CD4-positive, alpha-beta T cell treated with Interleukin-21 for 1 hour (primary cell): Measurements from ENCODE around the gene LENEP.

Experiments
- DNase-seq: peaks from one replicate; pipeline ENCODE4 v3.0.0-alpha.2; 2020

Gene LENEP

DNA sequence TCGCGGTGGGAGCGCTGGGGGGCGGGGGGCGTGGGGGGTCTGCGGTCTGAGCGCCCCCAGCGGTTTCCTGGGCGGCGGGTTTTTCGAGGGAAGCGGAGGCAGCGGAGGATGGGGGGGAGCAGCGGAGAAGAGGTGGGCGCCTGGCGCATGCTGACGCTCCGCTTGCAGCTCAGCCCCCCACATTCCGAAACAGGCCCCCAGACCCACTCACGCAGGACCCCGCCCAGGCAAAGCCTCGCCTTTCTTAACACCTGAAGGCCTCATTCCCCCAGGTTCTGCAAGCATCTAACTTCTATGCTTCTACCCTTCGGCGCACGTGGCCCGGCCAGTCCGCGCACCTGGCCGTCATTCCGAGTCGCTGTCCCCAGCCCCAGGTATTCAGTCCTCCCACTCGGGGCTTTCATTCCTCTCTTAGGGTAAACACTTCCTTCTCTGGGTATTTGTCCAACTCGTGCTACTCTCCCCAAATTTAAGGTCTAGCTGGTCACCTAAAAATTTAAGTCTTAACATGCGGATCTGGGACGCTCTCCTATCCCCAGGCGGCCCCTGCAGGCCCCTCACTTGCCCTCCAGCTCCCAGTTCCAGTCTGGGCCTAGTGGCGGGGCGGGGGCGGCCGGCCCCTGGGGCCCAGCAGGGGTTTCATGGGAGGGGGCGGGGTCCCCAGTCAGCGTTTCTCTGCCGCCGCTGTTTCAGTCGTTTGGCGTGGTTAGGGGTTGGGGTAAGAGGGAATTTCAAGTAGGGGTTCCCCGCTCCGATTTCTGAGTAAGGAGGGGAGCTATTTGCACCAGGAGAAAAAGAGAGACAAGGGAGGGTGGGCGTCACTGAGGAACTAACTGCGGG, 6.4 kb downstream of the LENEP start:
- DNase-seq, result peak; percentile 51

DNA sequence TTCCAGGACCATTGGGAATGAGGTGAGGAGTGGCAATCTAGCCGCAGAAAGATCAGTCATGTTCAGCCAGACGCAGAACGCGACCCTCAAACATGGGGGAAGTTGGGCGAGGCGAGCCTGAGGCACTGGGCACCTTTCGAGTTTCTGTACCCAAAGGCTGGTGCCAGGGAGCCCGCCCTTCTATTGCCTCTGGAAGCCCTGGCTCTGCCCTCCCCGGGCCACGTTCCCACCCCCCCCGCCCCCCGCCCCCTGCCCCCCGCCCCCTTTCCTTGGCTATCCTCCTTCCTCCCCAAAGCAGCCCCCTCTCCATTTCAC, 7.0 kb downstream of the LENEP start:
- no peak for DNase-seq

DNA sequence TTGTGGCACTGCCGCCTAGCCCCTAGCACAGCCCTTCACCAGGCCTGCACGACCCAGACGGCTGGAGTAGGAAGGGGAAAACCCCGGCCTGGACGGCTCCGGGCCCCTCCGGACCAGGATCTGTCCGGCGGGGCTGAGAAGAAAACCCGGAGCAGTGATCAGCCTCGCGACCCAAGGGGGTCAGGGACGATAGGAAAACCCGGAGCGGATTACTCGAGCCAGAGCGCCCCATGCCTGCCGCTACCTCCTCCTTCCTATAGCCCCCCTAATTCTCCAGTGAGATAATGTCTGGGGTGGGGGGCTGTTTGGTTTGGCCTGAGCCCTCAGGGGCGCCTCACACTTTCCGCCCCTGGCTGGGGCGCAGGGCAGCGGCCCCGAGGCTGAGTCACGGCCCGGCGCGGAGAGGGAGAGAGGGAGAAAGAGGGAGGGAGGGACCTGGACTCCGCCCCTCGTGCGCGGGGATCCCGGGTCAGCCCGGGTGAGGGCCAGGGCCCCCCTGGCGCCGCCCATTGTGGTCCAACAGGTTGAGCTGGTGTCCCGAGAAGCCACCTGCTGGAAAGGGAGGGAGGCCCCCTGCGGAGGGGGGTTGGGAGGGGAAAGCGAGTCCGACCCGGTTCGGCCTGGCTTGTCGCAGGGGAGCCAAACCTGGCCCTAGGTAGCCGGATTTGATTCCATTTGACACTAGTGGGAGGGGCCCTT, 7.5 kb downstream of the LENEP start:
- peak; percentile 82 for DNase-seq

DNA sequence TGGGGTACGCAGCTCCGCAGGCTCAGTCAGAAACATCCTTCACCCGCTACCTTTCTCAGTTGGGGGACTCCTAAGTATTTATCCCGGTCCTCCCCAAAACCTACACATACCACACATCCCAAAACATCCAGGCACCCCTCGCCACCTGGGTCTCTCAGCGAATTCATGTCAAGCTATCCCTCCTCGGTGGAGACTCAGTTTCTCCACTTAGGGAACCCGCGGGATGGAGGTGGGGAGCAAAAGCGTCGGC, 8.0 kb downstream of the LENEP start:
- DNase-seq, result no peak

DNA sequence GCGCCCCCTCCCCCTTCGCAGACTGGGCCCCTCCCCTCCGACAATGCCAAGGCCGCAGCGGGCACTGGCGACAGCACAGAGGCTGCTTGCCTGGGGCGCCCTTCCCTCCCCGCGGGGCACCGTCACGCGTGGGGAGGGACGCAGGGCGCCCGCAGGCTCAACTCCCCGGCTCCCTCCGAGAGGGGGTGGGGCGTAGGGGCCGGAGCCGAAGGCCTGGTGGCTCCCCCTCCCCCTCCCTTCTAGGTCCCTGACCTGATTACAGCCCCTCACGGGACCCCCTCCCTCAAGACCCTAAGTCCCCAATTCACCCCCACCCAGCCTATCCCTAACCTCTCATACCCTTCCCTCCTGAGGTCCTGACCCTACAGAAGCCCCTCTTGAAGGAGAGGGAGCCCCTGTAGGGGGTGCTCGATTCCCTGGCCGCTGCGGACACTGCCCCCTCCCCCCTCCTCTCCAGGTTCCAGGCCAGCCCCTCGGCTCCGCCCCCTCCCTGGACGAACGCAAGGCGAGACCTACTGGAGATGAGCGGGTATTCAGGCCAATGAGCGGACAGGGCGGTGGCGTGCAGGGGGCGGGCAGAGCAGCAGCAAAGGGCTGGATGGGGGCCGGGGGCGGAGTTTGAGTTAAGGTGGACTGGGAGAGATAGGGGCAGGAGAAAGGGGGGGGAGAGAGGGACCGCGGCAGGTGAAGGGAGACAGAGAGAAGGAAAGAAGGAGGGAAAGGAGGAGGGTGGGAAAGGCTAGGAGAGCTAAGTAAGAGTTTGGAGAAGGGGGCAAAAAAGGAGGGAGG, 8.5 kb downstream of the LENEP start:
- DNase-seq, result peak; percentile 98

DNA sequence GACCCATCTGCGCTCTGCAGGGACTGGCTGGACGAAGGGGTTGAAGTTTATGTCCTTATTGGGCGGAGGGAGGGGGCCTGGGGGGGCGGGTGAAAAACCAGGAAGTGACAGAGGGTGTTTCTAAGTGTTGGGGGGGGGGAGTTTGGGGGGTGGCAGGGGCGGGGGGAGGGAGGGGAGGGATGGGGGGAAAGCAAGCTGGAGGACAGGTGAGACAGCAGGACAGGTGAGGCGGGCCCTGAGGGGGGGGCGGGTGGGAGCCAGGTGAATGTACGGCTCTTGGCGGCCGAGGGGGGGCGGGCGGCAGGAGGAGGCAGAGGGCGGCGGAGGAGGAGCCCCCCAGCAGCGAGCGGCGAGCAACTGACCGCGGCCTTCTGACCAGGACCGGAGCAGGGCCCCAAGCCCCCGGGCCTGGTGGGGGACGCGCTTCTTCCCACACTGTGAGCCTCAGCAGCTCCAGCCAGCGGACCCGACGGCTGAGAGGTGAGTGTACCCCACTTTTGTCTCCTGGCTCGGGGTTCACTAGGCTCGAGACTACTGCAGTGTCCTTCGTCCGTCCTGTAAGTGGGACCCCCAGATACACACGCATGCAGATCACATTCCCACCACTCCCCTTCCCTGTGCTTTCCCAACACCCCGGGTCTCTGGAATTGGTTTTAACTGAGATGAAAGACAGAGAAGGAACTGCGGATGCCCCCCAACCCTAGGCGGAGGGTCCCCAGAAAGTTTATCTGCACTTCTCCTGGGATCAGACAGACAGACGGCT, 9.3 kb downstream of the LENEP start, which contains the start of gene ZBTB7B:
TSS of gene ZBTB7B (plus strand) at position 339 of the 763 bp plus-strand sequence. CDS start 11,859 bp downstream, outside the sequence.
- DNase-seq, result no peak

DNA sequence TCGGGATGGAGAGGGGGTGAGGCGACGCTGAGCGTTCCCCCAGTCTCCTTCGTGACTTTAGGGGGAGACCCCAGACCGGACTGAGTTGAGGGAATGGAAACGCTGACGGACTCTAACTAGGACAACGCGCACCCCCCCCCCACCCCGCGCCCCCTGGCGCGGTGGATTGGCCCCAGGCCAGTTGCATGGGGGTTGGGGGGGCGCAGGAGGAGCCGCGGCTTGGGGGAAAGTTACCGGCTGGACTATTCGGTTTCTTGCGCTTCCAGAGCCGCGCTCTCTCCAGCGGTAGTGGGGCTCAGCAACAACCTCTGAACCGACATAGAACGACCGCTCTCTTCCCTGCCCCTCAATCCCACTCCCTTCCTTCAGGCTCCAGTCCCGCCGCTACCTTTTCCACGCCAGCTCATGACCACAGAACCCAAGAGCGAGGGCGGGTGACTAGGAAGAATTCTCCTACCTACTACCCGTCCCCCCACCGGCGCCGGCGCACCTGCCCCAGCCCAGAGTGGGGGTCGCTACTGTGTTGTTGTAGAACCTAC, 9.9 kb downstream of the LENEP start:
- no peak for DNase-seq

DNA sequence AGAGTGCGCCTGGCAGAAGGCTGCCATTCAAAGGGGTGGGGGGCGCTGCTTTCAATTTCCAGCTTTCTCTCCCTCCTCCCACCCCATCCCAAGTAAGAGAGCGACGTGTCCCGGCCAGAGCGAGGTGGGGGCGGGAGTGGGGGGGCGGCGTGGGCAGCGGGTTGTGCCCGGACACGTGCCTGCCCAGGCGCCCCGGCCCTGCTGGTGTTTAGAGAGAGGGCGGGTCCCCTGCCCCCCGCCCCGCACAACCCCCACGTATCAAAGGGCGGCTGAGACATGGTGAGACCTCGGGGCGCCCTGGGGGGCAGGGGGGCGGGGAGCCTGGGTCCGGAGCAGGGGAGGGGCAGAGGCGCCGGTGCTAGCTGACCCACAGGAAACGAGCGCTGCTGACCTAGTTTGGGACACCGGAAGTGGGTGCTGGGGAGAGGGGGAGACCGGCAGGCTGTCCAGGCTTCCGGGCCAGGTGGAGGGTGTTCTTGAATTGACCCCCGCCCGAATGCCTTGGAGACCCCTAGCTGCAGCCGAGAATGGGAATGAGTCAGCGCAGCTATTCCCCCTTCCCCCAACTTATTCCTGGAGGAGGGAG, 10.5 kb downstream of the LENEP start:
- no peak for DNase-seq

DNA sequence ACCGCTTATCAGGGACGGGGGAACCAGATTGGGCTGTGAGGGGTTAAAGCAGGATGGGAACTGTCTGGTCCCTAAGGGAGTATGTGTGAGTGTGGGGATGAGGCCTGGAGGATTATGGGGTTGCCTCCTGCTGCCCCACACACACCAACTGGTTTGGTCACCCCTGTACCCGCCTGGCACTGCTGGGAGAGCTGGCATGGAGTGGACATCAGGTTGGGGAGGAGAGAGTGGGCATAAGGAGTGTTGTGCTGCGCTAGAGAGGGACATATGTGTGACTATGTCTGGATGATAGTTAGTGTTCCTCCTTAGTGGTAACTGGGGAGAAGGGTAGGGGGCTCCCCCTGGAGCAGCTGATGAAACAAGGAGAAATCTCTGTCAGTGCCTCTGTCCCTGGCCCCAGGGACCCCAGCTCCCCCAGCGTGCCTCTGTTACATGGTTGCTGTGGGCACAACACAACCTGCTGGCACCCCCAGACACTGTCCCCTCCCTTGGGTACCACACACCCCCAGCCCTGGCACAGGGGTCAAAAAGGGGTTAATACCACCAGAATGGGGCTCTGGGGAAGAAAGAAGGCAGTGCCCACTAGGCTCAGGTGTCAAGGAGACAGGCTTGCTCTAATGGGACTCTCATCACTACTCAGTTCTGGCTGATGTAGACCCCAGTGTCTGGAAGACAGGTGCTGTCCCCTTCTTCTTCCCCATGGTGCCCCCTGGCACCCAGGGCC, 11.1 kb downstream of the LENEP start:
- DNase-seq, result no peak

DNA sequence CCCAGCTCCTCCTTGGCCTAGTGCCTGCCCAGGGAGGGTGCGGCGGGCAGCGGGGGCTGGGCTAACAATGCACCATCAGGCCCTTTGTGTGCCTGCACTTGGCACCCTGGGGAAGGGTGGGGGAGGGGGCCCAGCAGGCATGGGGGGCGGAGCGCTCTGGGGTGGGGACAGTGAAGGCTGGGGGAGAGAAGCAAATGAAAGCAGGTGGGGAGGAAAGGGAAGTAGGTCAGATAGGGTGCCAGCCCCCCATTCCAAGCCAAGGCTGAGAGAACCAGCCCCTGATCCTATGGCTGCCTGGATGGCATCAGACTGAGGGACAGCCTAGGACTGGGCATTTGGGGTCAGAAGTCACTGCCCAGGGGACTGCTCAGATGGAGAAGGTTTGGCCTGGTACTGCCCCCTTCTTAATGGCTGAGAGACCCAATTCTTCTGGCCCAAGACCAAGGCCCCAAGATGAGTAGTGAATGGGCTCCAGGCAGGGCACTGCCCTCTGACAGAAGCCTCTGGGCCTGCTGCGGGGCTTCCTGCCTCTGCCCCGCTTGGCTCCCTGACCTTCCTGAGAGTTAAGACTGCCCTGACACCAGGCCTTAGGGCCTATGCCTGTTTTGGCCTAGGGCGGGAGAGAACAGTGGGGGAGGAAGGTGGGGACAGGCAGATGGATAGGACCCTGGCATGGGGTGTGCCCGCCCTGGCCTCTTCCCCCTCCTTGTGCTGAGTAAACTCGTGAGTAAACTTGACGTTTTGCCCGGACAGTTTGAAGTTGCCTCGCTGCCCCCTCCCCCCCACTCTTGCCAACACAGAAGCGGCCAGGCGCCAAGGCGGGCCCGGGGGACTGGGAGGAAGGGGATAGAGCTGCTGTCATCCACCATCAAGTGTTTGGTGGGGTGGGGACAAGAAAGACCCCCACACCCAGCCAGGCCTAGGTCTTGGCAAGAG, 12.0 kb downstream of the LENEP start:
- DNase-seq, result peak; percentile 58

DNA sequence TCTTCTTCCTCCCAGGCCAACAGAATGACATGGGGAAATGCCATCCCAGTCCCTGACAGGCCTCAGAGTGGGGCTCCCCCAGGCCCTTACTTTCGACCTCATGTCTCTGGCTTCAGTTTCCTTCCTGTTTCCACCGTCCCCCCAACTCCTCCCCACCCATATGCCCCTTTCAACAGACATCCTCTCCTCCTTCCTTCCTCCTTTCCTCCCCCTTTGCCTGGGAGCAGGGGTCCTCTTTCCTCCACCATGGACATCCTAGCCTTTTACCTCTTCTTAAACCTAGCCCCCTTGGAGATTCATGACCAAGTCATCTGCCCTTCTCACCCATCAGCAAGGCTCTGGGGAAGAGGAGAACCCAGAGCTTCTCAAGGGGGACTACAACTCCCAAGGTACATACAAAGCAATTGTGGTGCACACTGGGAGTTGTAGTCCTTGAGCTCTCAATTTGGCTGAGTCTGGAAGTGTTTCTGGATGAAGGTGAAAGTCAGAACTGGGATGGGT, 13.3 kb downstream of the LENEP start:
- DNase-seq, result peak; percentile 69

DNA sequence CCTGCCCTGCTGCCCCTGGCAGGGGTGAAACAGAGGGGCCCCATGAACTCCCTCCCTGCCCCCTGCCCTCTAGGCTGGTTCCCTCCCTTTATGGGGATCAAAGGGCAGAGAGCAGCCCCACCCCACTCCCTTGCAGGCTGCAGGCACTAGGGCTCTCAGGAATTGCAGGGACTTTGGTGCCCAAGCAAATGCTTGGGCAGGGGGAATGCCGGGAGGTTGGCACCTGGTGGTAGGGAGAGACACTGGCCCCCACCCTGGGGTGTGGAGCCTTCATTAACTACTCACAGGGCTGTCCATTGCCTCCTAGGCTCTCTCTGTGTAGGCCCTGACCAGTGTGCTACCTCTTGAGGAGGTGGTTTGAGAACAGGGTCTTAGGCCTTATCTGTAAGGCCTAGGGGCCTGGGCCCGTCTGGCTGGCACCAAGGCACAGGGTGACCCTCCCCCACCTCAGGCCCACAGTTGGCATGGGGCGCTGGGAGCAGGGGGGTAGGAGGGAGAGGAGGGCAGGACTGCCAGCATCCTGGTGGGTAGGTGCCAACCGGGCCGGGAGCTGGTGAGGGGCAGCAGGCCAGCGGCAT, 14.0 kb downstream of the LENEP start:
- no peak for DNase-seq

DNA sequence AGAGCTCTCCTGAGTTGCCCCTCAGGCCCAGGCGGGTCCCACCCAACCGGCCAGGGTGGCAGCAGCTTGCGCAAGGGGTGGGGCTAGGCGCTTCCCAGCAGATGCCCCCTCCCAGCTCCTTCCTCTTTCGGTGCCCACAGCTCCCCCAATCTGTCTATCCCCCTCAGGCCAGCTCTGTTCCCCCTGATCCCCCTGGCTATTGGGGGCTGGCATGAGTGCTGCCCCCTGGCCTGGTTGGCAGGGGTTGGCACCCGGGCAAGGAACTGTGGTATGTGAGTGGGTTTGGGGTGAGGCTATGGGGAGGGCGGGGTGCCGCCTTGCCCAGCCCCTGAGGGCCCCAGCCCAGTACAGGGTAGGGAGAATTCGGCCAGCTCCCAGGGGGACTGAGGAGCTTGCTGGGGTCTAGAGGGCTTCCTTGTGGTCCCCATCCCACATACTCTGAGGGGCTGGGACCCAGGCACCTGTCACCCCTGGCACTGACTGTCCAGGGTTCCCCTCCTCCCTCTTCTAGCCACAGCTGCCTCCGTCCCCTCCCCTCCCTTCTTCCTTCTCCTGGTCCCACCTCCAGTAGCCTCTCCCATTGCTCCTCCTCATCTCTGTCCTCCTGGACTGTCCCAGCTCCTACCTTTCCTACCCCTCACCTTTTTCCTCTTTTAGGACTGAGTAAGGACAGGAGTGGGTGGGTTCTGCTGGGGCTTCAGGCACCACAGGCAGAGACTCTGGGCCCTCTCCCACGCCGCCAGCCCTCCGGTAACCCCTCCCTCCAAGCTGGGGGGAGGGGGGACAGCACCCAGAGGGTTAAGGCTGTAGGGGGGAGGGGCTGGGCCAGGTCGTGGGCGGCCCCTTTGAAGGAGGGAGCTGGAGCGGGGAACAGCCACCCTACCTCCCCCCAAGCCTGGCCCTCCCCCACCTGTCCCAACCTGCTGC, 14.9 kb downstream of the LENEP start:
- DNase-seq, result peak; percentile 39

DNA sequence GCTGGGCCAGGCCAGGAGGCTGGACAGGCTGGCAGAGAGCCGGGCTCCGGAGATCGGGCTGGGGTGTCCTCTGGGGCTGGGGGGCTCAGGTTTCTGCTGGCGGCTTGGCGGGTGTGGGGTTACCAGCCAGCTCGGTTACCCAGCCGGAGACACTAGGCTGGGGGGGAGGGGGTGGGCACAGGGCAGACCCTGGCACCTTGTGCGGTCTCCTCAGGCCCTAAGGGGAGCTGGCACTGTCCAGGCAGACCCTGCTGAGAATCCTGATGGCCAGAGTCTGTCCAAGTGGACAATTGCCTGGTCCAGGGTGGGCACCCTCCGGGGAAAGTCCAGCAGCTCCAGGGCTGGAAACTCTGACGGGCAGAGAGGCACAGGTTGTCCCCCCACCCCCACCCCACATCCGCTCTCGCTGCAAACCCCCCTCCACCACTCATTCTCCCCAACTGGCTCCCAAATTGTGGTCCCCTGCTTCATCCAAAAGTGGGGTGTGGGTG, 15.9 kb downstream of the LENEP start:
- no peak for DNase-seq

DNA sequence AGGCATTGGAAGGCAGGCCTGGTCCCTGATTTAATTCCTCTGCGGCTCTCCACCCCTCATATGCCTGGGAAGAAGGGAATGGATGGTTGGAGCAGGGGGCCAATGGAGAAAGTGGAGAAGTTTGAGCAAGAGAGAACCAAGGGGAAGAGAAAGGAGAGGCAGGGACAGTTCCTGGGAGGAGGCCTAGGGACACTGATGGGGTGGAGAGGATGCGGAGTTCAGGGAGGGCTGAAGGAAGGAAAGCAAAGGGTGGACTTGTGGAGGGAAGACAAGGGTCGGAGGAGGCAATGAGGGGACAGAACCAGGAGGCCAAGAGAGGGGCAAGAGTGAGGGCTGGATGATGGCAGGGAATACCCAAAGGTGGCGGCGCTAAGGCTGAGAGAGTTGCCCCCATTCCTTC, 16.4 kb downstream of the LENEP start:
- DNase-seq, result no peak

DNA sequence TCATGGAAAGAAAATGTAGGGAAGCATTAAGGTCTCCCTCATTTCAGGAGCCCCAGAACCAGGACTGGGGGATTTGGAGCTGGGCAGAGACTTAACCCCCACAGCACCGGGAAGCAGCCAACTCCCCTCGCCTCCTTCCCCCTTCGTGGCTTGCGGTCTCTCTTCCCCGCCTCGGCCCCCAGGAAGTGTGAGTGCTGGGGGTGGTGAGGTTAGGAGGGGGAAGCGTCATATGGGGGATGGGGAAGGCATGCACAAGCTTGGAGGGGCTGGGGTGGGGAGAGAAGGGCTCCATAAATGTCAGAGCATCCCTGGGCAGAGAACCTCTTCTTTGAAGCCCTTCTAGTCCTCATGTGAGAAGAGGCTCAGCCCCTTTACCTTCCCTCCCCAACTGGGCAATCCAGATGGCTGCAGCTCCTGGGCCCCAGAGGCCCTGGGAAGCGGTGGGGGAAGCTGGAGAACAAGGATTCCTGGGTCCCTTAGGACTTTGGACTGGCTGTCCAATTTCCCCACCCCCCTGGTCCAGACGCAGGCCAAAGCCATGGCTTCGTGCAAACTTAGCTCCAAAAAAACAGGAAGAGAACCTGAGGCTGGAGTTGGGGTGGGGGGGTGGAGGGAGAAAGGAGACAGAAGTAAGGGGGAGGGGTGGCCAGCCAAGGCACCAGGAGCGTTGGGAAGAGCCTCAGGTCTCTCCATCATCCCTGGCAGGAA, 17.0 kb downstream of the LENEP start:
- peak; percentile 44 for DNase-seq

DNA sequence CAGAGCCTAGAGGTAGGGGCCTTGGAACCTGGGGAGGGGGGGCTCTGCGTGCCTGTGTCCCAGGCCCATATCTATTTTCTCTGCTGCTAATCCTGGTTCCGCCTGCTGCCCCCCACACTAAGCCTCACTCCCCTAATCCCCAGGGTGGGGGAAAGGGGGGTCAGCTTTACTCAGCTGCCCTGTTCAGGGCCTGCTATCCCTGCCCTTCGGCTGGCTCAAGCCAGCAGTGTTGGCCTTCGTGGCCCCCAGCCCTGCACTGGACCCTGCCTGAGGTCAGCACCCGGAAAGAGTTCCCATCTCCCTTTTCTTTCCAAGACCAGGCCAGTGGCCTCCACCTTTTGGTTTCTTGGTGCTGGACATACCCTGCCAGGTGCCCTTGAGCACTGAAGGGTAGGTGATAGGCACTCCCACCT, 17.6 kb downstream of the LENEP start:
- DNase-seq, result no peak

DNA sequence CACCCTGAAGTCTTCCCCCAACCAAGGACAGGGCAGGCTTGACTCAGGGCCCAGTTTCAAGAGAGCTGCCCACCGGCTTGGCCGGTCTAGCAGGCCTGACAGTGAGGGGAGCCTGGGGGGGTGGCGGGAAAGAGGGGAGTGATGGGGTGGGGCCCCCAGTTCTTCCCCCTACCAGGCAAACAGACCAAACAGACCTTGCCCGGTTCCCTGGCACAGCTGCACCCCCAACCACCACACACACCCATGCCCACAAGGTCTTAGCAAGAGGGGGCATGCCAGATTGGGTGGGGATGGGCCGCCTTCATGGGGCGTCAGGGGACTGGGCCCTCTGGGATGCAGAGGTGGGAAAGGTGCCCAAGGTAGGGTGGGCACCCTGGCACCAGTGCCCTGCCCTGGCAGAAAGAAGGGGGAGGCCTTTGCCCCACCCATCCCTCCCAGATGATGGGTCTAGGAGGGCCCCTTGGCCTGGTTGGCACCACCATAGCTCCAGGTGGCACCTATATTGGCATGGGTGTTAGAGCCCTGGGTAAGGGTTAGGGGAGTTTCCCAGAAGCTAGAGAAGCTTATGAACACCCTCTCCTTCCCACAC, 18.1 kb downstream of the LENEP start:
- DNase-seq, result no peak
